Fibroblast of lung (primary cell): ENCODE measurements around the gene POLR1B.

Experiments
- EZH2 ChIP-seq: IDR thresholded peaks from 2 replicates; pipeline ENCODE4 v1.5.1; 2012; ENCODE audit warnings: low read length, control low read depth, mild to moderate bottlenecking; ENCODE audit errors: missing control alignments
- TF ChIP-seq, protein P1 (sequence below), 2 donors: IDR thresholded peaks in 1 of 2; conservative IDR thresholded peaks in 1 of 2; 1 replicate in 1 of 2; 2 replicates in 1 of 2; pipeline ENCODE4 v1.5.1; 2011 to 2012; ENCODE audit warnings: low read length in 2 of 2, control low read depth in 1 of 2, inconsistent platforms in 1 of 2, low read depth in 1 of 2, mild to moderate bottlenecking in 1 of 2

- no peak for TF ChIP-seq EZH2
- TF ChIP-seq, protein P1, sequence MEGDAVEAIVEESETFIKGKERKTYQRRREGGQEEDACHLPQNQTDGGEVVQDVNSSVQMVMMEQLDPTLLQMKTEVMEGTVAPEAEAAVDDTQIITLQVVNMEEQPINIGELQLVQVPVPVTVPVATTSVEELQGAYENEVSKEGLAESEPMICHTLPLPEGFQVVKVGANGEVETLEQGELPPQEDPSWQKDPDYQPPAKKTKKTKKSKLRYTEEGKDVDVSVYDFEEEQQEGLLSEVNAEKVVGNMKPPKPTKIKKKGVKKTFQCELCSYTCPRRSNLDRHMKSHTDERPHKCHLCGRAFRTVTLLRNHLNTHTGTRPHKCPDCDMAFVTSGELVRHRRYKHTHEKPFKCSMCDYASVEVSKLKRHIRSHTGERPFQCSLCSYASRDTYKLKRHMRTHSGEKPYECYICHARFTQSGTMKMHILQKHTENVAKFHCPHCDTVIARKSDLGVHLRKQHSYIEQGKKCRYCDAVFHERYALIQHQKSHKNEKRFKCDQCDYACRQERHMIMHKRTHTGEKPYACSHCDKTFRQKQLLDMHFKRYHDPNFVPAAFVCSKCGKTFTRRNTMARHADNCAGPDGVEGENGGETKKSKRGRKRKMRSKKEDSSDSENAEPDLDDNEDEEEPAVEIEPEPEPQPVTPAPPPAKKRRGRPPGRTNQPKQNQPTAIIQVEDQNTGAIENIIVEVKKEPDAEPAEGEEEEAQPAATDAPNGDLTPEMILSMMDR (conservative IDR thresholded peaks at IDR 0.05 in 1 of 2, IDR thresholded peaks at IDR 0.05 in 1 of 2; ENCODE audit: low read depth in 1 of 2, low read length in 2 of 2) = no peak
These were observed 49.1 kb downstream of the POLR1B start for GRCh38 chr2:112591413-112591812.
